LNCAP (cell line): Measurements from ENCODE around the gene FFAR3.

Experiments
- CTCF ChIP-seq: fragments of 450-650 bp; IDR thresholded peaks from 2 replicates; pipeline ENCODE4 v1.5.1; 2017; ENCODE audit warnings: mild to moderate bottlenecking

The FFAR3 gene

GRCh38 chr19:35355791-35356460 is 2.3 kb upstream of the FFAR3 start:
- TF ChIP-seq CTCF = no peak

- no peak for TF ChIP-seq CTCF
Measured at GRCh38 chr19:35360880-35361420, 2.7 kb downstream of the FFAR3 start.

- TF ChIP-seq CTCF = no peak
Measured at GRCh38 chr19:35362261-35363000, 4.2 kb downstream of the FFAR3 start.

- TF ChIP-seq CTCF = no peak
Measured at GRCh38 chr19:35363001-35363590, 4.8 kb downstream of the FFAR3 start.

GRCh38 chr19:35363711-35364425 is 5.6 kb downstream of the FFAR3 start:
- no peak for TF ChIP-seq CTCF

- no peak for TF ChIP-seq CTCF
Measured at GRCh38 chr19:35365303-35365702, 7.0 kb downstream of the FFAR3 start.

- TF ChIP-seq CTCF = no peak
Measured at GRCh38 chr19:35368378-35368777, 10.1 kb downstream of the FFAR3 start.
